HepG2 (cell line): ENCODE results near the gene TOB2. TPM values are rescaled to one million over a fixed set of nuclear protein-coding genes. Genes with fewer than 3 reads are reported as not detected.

Experiments
- ADNP ChIP-seq: sonication (generic); formaldehyde crosslinking; IDR thresholded peaks from 2 replicates; pipeline ENCODE4 v1.4.0; 2020; ENCODE audit warnings: missing genetic modification reagents
- ATF7 ChIP-seq, 2 experiments: fragments of 450-650 bp in 1 of 2; sonication (generic) in 1 of 2; formaldehyde crosslinking in 1 of 2; IDR thresholded peaks; 2 replicates each; pipeline versions ENCODE4 v1.4.0 to v1.6.1; 2016 to 2020; ENCODE audit warnings: antibody characterized with exemption in 1 of 2, mild to moderate bottlenecking in 1 of 2, missing genetic modification reagents in 1 of 2
- HNRNPK ChIP-seq: fragments of 200-400 bp; formaldehyde crosslinking; IDR thresholded peaks from 2 replicates; pipeline ENCODE4 v1.6.1; 2018; ENCODE audit warnings: low read length, low read depth, moderate library complexity, mild to moderate bottlenecking; ENCODE audit not compliant: poor library complexity, severe bottlenecking
- ISL2 ChIP-seq: sonication (generic); formaldehyde crosslinking; IDR thresholded peaks from 2 replicates; pipeline ENCODE4 v1.5.0; 2020; ENCODE audit warnings: missing genetic modification reagents
- JUN ChIP-seq: sonication (generic); formaldehyde crosslinking; IDR thresholded peaks from 2 replicates; pipeline ENCODE4 v1.4.0; 2020; ENCODE audit warnings: mild to moderate bottlenecking, missing genetic modification reagents
- NCOR1 ChIP-seq: fragments of 200-600 bp; sonication (generic); IDR thresholded peaks from 2 replicates; pipeline ENCODE4 v1.7.0; 2017; ENCODE audit warnings: antibody characterized with exemption, low read length, borderline replicate concordance
- RFX5 ChIP-seq: IDR thresholded peaks from 2 replicates; pipeline ENCODE4 v1.6.1; 2011; ENCODE audit warnings: low read depth, low read length, improper control_type of control experiment
- SMYD3 ChIP-seq: sonication (generic); formaldehyde crosslinking; IDR thresholded peaks from 2 replicates; pipeline ENCODE4 v1.8.1; 2023; ENCODE audit warnings: mild to moderate bottlenecking, missing genetic modification reagents
- THAP11 ChIP-seq: IDR thresholded peaks from 2 replicates; pipeline ENCODE4 v1.6.1; 2016; ENCODE audit warnings: missing biosample characterization, missing genetic modification reagents
- ZNF720 ChIP-seq: sonication (generic); formaldehyde crosslinking; IDR thresholded peaks from 2 replicates; pipeline ENCODE4 v1.4.0; 2020; ENCODE audit warnings: missing genetic modification reagents
- polyA plus RNA-seq, 8 experiments: library from polyadenylated mRNA; depleted of rRNA in 3 of 8; stranded (reverse) in 7 of 8; unstranded in 1 of 8; fragments of >200 nt; fragmentation: Illumina TruSeq in 4 of 8; extraction: Trizol in 4 of 8; gene quantifications; 2 replicates each; pipeline versions ENCODE4 v1.2.1 to v1.2.3, GENCODE V29; 2011 to 2016; ENCODE audit warnings: low read depth in 4 of 8, missing spikeins in 1 of 8, mixed read lengths in 1 of 8; ENCODE audit not compliant: insufficient read depth in 1 of 8
- total RNA-seq, 5 experiments: library from RNA; depleted of rRNA; stranded (reverse); fragments of >200 nt; fragmentation: Illumina TruSeq; extraction: Trizol; gene quantifications; 2 replicates each; pipeline ENCODE4 v1.2.3, GENCODE V29; 2016; ENCODE audit warnings: low read depth in 1 of 5
- TF ChIP-seq, protein P1 (sequence below), 2 experiments: sonication (generic) in 1 of 2; formaldehyde crosslinking in 1 of 2; IDR thresholded peaks; 2 replicates each; pipeline versions ENCODE4 v1.6.1 to v1.9.0; 2014 to 2022; ENCODE audit warnings: antibody characterized with exemption in 1 of 2, borderline replicate concordance in 1 of 2, inconsistent platforms in 1 of 2, low read depth in 1 of 2, missing genetic modification reagents in 1 of 2
- TF ChIP-seq, protein P2 (sequence below): sonication (generic); formaldehyde crosslinking; IDR thresholded peaks from 2 replicates; pipeline ENCODE4 v1.4.0; 2020; ENCODE audit warnings: missing genetic modification reagents, mild to moderate bottlenecking, borderline replicate concordance
- TF ChIP-seq, protein P3 (sequence below): sonication (generic); formaldehyde crosslinking; IDR thresholded peaks from 2 replicates; pipeline ENCODE4 v1.8.1; 2023; ENCODE audit warnings: mild to moderate bottlenecking, inconsistent platforms, moderate library complexity, missing genetic modification reagents, borderline replicate concordance
- TF ChIP-seq, protein P4 (sequence below): sonication (generic); formaldehyde crosslinking; IDR thresholded peaks from 2 replicates; pipeline ENCODE4 v1.5.0; 2020; ENCODE audit warnings: missing genetic modification reagents, mild to moderate bottlenecking, borderline replicate concordance

Gene TOB2
- total and polyA plus RNA-seq, 2 of the 13 experiments (the other 11 are each of a cell fraction or from before 2014, with no cell fraction given) = 12.2 to 13.7 TPM

DNA sequence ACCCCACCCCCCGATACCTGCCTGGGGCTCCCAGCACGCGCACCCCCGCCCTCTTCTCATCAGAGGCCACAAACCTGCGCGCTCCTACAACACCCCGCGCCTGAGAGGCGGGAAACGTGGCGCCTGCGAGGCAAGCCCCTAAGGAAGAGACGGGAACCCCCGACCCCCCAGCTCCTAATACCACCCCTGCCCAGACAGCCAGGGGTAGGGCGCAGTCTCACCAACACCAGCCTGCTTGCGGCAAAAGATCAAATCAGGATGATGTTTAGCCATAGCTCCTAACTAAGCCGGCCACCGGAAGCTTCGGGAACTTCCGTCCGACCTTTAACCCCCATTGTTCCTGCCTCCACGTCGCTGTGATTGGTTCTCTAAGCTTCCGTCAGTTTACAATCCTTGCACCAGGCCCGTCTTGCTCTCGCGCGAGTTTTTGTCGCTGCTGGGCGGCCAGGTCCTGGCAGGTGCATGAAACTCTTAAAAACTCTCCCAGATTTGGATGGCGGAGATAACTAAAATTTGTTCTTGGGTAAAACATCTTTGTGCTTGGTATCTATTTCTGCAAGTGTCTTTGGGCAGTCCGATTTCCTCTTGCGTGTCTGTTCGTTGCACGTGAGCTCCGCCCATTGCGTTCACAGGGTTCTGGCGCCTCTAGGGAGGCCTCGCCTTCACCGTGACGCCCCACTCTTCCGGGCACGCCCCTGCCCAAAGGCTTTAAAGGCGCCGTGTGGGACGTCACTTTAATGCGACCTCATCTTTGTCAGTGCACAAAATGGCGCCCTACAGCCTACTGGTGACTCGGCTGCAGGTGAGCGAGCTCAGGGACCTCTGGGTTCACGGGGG, 22.0 kb upstream of the TOB2 start, which contains the start of the genes ACO2 and PHF5A (continued):
- TF ChIP-seq, protein P1, sequence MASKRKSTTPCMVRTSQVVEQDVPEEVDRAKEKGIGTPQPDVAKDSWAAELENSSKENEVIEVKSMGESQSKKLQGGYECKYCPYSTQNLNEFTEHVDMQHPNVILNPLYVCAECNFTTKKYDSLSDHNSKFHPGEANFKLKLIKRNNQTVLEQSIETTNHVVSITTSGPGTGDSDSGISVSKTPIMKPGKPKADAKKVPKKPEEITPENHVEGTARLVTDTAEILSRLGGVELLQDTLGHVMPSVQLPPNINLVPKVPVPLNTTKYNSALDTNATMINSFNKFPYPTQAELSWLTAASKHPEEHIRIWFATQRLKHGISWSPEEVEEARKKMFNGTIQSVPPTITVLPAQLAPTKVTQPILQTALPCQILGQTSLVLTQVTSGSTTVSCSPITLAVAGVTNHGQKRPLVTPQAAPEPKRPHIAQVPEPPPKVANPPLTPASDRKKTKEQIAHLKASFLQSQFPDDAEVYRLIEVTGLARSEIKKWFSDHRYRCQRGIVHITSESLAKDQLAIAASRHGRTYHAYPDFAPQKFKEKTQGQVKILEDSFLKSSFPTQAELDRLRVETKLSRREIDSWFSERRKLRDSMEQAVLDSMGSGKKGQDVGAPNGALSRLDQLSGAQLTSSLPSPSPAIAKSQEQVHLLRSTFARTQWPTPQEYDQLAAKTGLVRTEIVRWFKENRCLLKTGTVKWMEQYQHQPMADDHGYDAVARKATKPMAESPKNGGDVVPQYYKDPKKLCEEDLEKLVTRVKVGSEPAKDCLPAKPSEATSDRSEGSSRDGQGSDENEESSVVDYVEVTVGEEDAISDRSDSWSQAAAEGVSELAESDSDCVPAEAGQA (IDR thresholded peaks at IDR 0.05; ENCODE audit: low read depth) = peak; percentile 89
- TF ChIP-seq, protein P1 (CRISPR knock-in tag; IDR thresholded peaks at IDR 0.05; ENCODE audit: borderline replicate concordance) = no peak
- TF ChIP-seq JUN (no peak), THAP11 (CRISPR knock-in tag) (peak; percentile 94), RFX5 (no peak), ZNF720 (CRISPR knock-in tag) (no peak), ISL2 (CRISPR knock-in tag) (peak; percentile 46; the same call in 1 of the 2 replicates), ADNP (CRISPR knock-in tag) (no peak), ATF7 (IDR thresholded peaks at IDR 0.05) (no peak; the same call in 1 of the 2 replicates), ATF7 (CRISPR knock-in tag; IDR thresholded peaks at IDR 0.05) (0 out of 2 replicates have a peak, but pooled peaks have one; percentile 77), NCOR1 (peak; percentile 66; the same call in 1 of the 2 replicates), SMYD3 (CRISPR knock-in tag) (peak; percentile 58; the same call in 1 of the 2 replicates), HNRNPK (no peak)
- TF ChIP-seq, protein P2, sequence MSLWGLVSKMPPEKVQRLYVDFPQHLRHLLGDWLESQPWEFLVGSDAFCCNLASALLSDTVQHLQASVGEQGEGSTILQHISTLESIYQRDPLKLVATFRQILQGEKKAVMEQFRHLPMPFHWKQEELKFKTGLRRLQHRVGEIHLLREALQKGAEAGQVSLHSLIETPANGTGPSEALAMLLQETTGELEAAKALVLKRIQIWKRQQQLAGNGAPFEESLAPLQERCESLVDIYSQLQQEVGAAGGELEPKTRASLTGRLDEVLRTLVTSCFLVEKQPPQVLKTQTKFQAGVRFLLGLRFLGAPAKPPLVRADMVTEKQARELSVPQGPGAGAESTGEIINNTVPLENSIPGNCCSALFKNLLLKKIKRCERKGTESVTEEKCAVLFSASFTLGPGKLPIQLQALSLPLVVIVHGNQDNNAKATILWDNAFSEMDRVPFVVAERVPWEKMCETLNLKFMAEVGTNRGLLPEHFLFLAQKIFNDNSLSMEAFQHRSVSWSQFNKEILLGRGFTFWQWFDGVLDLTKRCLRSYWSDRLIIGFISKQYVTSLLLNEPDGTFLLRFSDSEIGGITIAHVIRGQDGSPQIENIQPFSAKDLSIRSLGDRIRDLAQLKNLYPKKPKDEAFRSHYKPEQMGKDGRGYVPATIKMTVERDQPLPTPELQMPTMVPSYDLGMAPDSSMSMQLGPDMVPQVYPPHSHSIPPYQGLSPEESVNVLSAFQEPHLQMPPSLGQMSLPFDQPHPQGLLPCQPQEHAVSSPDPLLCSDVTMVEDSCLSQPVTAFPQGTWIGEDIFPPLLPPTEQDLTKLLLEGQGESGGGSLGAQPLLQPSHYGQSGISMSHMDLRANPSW (CRISPR knock-in tag) = peak; percentile 51; the same call in 1 of the 2 replicates
- TF ChIP-seq, protein P3, sequence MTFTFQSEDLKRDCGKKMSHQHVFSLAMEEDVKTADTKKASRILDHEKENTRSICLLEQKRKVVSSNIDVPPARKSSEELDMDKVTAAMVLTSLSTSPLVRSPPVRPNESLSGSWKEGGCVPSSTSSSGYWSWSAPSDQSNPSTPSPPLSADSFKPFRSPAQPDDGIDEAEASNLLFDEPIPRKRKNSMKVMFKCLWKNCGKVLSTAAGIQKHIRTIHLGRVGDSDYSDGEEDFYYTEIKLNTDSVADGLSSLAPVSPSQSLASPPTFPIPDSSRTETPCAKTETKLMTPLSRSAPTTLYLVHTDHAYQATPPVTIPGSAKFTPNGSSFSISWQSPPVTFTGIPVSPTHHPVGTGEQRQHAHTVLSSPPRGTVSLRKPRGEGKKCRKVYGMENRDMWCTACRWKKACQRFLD (CRISPR knock-in tag) = peak; percentile 78; the same call in 1 of the 2 replicates
- TF ChIP-seq, protein P4, sequence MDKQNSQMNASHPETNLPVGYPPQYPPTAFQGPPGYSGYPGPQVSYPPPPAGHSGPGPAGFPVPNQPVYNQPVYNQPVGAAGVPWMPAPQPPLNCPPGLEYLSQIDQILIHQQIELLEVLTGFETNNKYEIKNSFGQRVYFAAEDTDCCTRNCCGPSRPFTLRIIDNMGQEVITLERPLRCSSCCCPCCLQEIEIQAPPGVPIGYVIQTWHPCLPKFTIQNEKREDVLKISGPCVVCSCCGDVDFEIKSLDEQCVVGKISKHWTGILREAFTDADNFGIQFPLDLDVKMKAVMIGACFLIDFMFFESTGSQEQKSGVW (CRISPR knock-in tag) = no peak
